SKM-1 (cell line): ENCODE results near the gene TMA7B.
"Not testable (repeated sequence)": the region's sequence is repeated elsewhere in the genome, so short reads cannot be mapped to it uniquely, and the experiment has no call there.

Source experiments
- DNase-seq: peaks from one replicate; lab custom pipeline; 2025; ENCODE audit not compliant: unreplicated experiment; lab: John Stamatoyannopoulos, UW

Gene TMA7B

DNA sequence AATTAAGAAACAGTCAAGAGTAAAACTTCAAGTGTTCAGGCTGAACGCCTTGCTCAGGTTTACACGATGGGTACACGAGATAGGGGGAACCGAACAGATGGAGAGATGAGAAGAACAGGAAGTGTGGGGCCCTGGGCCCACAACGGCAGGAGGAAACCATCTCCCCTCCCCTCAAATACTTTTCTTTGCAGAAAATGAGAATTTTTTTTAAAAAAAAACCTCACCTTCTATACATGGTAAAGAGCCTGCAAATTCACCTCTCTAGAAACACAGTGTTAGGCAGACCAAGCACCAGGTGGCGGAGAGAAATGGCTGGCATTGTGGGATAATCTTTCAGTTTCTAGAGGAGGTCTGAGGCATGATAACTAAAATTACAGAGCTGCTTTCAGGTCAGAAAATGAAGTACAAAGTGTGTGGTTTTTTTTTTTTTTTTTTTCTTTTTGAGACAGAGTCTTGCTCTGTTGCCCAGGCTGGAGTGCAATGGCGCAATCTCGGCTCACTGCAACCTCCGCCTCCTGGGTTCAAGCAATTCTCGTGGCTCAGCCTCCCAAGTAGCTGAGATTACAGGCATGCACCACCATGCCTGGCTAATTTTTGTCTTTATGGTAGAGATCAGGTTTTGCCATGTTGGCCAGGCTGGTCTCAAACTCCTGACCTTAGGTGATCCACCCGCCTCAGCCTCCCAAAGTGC is 8.4 kb upstream of the TMA7B start:
- not testable (repeated sequence) for DNase-seq

DNA sequence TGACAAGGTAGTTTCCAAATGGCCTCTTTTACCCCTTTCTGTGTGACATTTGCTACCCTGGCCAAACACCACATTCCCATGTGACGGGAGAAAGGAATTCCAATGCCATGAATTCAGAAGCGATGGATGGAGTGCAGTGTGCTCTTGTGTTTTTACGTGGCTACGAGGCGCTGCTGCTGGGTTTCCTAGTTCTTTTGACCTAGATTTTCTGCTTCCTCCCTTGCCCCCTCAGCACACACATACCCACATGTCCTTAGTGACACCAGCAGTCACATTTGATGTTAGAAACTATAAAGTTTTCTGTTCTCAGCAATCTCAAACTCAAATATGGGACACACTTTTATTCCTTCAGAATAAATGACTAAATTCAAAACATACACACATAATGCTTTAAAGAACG is 7.8 kb upstream of the TMA7B start:
- no peak for DNase-seq

DNA sequence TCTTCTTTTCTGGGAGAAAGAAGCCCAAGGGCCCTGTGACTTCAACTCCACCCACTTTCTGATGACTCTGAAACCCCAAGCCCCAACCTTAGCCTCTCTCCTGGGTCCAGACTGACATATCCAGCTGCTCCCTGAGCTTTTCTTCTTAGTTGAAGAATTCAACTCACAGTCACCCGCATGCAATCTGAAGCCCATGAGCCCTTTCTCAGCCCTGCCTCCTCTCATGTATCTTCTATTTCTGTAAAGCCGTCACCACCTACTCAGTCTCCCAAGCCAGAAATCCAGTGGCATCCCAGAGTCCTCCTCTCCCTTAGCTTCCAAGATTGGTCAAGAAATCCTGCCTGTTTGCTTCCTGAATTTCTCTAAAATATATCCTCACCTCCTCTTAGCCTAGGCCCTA is 7.1 kb upstream of the TMA7B start:
- no peak for DNase-seq

DNA sequence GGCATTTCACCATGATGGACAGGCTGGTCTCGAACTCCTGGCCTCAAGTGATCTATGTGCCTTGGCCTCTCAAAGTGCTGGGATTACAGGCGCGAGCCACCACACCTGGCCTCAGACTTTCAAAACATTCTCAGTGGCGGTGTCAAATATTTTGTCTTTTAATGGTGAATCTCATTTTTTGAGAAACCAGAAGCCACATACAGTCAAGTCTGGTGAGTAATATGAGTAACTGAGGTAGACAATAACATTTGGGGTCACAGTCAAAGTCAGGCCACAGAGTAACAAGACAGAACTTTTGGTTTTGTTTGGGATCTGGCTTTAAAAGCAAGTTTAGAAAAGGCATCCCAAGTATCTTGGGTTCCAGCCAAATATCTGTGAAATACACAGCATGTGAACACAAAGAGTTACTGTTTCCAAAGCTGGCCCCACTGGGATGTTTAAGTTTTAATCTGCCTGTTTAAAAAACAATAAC is 5.6 kb upstream of the TMA7B start:
- DNase-seq = no peak

- DNase-seq = no peak
These were observed 4.5 kb upstream of the TMA7B start for GRCh38 chr22:39955675-39956074.

DNA sequence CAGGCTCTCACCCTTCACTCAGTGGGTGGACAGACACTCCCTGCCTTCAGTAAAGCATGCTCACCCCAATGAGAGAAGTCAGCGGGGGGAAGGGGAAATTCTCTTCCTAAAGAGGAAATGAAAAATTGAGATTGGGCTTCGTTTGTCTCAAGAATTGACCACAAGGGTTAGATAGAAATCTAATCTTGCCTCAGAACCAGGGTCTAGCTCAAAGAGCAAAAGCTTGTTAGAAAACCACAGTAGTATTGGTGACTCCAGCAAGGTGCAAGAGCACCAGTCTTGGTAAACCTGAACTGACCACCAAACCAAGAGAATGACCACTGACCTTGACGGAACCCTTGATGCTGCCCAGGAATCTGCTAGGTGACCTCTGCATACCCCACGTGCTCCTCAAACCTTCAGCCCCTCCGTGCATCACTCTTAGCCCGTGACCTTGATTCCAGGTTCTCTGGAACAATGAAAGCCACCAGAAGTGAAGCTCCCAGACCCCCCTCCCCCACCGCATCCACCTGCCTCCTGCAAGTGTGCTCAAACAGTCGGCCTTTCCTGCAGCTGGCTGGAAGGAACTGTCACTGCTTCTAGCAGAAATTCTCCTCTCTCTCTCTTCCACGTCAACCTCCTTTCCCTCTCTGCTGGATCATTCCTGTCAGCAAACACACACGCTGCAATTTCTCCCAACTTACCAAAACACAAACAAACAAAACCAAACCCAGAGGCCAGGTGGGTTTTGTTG is 3.1 kb upstream of the TMA7B start:
- no peak for DNase-seq

DNA sequence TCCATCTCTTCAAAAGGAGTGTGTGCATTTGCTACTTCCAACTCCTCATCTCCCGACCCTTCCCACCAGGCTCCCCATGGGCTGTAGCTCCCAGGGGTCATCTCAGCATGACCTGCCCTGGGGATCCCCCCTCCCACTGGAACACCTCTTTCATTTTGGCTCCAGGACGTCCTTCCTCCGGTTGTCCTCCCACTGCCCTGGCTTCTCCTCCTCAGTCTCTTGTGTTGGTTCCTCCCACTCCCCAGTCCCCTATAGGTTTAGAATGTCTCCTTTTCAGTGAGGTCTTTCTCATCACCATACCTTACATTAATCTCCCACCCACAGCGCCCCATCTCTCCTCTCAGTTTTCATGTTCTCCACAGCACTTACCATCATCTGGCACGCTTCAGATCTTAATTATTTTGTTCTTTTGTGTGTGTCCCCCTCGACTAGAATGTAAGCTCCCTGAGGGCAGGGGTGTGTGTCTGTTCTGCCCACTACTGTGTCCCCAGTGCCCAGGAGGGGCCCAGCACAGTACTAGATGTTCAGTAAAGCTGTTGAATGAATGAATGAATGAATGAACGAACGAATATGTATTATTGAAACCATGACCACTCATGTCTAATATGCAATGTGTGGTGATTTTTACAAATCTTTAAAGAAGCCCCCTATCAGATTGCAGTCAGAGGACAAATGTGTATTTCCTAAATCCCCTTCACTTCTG is 2.0 kb upstream of the TMA7B start:
- no peak for DNase-seq

- DNase-seq = no peak
These were observed 1.1 kb upstream of the TMA7B start for GRCh38 chr22:39958949-39959639.

DNA sequence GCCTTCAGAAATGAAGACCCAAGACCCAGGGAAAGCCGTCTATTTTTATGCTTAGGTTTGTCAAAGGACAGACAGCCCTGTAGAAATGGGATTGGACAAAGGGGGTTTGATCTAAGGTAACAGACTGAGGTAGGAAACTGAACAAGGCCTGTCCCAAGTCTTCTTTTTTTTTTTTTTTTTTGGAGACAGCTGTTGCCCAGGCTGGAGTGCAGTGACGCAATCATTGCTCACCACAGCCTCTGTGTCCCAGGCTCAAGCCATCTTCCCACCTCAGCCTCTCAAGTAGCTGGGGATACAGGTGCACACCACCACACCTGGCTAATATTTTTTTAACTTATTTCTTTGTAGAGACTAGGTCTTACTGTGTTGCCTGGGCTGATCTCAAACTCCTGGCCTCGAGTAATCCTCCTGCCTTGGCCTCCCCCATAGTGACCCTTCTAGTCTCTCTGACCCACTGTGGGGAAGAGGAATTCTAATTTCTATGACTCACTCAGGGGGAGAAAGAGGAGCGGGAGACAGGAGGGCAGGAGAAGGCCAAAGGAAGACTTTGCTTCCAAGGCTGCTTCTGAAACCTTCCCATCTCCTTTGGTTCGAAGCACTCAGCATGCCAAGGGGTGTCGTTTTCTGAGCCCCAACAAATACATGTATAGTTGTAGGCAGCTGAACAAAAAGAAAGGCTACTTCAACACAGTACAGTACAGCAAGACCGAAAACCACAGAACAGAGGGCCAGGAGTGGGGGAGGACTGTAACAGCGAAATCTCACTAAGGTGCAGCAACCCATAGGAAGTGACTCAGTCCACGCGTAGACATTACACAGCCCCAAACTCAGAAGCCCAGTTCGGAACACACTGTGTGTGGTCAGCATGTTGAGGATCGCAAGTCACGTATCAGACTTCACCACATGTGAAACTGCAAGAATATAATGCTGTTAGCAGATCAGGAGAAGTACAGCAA is 872 bp downstream of the TMA7B start:
- DNase-seq = no peak

DNA sequence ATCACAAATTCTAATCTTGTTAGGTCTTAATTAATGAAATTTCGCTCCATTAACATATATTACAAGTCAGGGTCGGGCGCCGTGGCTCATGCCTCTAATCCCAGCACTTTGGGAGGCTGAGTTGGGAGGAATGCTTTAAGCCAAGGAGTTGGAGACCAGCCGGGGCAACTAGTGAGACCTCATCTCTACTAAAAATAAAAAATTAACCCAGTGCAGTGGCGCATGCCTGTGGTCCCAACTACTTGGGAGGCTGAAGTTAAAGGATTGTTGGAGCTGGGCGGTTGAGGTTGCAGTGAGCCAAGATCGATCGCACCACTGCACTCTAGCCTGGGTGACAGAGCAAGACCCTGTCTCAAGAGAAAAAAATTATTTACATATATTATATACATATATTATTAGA is 1.9 kb downstream of the TMA7B start:
- no peak for DNase-seq

GRCh38 chr22:39965748-39966147 is 5.6 kb downstream of the TMA7B start:
- no peak for DNase-seq

GRCh38 chr22:39966470-39966869 is 6.3 kb downstream of the TMA7B start:
- DNase-seq = no peak

DNA sequence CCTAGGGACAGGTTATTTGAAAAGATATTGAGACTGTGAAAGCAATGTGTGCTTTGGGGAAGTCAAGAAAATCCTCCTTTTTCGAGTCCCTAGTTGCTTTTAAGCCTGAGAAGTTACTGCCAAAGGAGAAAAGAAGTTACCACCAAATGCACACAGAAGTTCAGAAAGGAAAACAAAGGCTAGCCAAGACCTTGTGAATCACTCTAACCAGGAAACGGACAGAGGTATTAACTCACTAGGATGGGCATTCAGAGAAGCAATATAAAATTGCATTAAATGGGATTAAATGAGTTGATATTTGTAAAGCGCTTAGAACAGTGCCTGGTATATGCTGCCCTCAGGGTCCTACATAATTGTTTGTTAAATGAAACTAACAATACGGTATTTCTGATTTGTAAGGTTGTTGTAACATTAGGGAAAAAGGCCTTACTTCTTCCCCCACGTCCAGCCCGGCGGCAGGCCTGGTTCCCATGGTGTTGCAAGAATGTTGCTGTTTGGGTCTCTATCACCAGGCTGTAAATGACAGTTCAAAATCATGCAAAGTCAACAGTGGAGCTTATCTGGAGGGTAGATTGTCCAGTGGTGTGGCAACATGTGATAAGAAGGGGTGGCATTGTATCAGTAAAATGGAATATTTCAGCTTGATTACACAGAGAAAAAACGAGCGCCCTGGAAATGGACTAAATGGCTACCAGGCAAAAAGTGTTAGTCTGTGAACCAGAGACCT is 7.1 kb downstream of the TMA7B start:
- no peak for DNase-seq

- no peak for DNase-seq
These were observed 8.1 kb downstream of the TMA7B start for GRCh38 chr22:39967996-39968972.

- no peak for DNase-seq
These were observed 10.5 kb downstream of the TMA7B start for GRCh38 chr22:39970742-39971141.

- no peak for DNase-seq
These were observed 12.4 kb downstream of the TMA7B start for GRCh38 chr22:39972641-39973040.

GRCh38 chr22:39973656-39974055 is 13.5 kb downstream of the TMA7B start:
- no peak for DNase-seq

DNA sequence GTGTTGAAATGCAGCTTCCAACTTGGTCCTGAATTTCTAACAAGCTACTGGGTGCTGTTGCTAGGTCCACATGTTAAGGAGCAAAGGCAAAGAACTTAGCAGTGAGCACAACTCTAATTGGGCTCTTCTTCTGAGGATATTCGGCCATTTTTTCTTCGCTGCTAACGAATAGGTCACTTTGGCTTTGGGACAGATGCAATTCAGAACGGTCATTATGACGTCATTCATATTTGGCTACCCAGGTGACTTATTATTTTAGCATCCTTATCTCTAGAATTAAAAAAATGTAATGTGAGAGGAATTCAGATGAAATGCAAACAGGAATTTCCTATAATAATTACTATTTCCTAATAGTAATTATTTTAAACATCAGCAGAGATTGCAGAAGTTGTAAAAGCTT is 13.9 kb downstream of the TMA7B start:
- no peak for DNase-seq
